Measurements from ENCODE around the gene CDKL5.

- TF ChIP-seq POLR2A (IDR thresholded peaks at IDR 0.05): no peak
- TF ChIP-seq CTCF (IDR thresholded peaks at IDR 0.05 in 8 of 11, conservative IDR thresholded peaks at IDR 0.05 in 3 of 11): no peak
Measured at GRCh38 chrX:18548996-18549395, 123.6 kb downstream of the CDKL5 start.

Data from spleen (tissue), 7 donors.